ENCODE results near the gene CNKSR1.

The CNKSR1 gene

DNA sequence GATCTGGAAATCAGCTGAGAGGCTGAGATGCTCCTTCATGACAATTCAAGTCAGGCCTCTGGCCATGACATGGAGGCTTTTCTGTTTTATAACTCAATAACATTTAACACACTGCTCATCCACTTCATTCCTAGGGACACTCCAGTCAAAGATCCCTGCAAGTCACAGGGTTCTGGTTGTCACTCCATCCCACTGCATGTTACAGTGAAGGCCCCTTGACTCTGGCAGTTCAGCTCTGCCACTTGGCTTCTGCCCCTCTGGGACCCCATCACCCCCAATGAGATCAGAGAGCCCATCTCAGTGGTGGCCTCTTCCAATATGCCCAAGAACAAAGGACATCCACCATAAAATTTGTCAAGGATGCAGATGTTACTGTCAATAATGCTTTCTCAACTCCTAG is 28.4 kb upstream of the CNKSR1 start:
- Histone ChIP-seq H3K27ac (ENCODE audit: low read depth, low read length) (no peak overlapping the region), H2AFZ (ENCODE audit: low read length, unreplicated experiment) (no peak overlapping the region), H3K36me3 (ENCODE audit: insufficient read depth, low read length) (no peaks in the 10 kb centered on the region), H3K4me3 (ENCODE audit: low read depth, low read length) (no peak overlapping the region), H3K27me3 (ENCODE audit: insufficient read depth, low read length) (0 out of 2 replicates have a peak, but pooled peaks cover 4% of the 10 kb centered on the region), H3K4me1 (ENCODE audit: control insufficient read depth, insufficient read depth, low read length, unreplicated experiment) (no peaks in the 10 kb centered on the region), H3K79me2 (ENCODE audit: control insufficient read depth, insufficient read depth, low read length, unreplicated experiment) (no peaks in the 10 kb centered on the region)

DNA sequence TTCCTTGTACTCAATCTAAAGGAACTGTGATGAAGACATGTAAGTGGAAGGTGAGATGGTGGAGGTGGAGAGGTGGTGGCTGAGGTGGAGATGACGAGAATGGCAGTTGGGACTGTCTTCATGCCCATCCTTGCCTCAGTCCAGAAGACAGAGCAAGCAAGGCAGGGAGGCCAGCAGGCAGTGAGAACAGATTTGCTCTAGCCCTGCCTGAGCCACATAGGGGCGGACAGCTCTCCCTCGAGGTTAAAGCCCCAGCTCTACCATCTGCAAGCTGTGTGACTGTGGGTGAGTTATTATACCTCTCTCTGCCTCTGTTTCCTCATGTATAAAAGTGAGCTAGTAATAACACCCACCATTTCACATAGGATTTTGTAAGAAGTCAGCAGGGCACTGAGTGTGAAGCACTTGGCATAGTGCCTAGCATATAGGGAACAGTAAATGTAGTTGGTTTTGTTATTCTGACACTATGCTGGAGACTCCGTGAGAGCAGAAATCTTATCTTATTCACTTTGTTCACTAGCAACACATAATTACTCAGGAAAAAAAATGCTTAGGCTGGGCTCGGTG is 23.2 kb upstream of the CNKSR1 start:
- H3K36me3 ChIP-seq (ENCODE audit: insufficient read depth, low read length): no peaks in the 10 kb centered on the region
- H3K79me2 ChIP-seq (ENCODE audit: control insufficient read depth, insufficient read depth, low read length, unreplicated experiment): no peaks in the 10 kb centered on the region
- H3K4me3 ChIP-seq (ENCODE audit: low read depth, low read length): no peak overlapping the region
- no peak overlapping the region for H2AFZ ChIP-seq (ENCODE audit: low read length, unreplicated experiment)
- peaks cover 6% of the 10 kb centered on the region for H3K4me1 ChIP-seq (ENCODE audit: control insufficient read depth, insufficient read depth, low read length, unreplicated experiment)
- H3K27me3 ChIP-seq (ENCODE audit: insufficient read depth, low read length): 0 out of 2 replicates have a peak, but pooled peaks cover 4% of the 10 kb centered on the region
- H3K27ac ChIP-seq (ENCODE audit: low read depth, low read length): no peak overlapping the region

DNA sequence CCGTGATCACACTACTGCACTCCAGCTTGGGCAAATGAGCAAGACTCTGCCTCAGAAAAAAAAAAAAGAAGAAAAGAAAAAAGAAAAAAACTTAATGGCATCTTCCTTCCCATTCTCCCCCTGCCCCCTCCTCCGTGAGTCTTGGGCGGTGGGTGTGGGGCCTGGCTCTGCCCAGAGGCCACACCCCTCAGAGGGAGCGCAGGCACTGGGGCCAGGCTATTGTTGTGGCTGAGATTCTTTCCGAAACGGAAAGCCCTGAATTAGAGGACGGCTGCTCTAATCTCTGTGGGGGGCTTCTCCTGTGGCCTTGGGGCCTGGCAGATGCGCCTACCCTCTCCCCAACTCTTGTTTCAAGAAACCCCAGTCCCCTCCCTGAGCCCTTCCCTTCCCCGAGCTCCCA is 22.5 kb upstream of the CNKSR1 start:
- Histone ChIP-seq H3K36me3 (ENCODE audit: insufficient read depth, low read length) (no peaks in the 10 kb centered on the region), H2AFZ (ENCODE audit: low read length, unreplicated experiment) (no peak overlapping the region), H3K27me3 (ENCODE audit: insufficient read depth, low read length) (0 out of 2 replicates have a peak, but pooled peaks cover 4% of the 10 kb centered on the region)

DNA sequence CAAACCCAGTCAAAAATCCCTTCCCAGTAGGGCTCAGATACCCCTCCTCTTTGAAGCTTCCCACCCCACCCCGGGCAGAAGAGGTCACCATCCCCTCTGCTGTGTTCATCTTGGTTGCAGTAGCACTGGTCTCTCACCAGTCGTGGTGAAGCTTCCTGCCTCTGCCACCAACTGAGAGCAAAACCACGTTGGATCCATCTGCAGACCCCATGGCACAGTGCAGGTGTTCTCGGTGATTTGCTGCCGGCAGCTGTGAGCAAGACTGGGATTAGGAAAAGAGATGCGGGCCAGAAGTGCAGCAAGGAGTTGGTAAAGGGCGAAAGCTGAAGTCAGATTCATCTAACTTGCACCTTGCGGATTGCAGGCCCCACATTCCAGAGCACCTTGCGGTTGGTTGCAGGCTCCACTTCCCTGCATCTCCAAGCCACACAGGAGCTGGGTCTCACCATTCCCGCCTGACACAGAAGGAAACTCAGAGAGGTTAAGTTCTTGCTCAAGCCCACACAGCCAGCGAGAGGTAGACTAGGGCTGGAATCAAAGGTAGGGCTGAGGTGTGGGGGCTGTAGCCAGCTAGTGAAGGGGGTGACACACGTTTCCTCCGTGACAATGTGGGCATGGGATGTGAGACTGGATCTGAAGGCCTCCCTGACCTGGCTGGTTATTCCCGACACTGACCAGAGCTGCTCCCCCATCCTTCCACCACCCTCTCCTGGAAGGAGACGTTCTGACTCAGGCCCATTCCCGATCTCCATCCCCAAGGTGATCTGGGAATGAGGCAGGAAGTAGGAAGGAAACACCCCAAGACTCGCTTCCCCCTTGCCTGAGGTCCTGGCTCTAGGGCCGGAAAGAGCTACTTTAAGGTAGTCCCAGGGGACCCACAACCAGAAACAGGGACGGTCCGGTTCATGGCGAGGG is 21.7 kb upstream of the CNKSR1 start:
- Histone ChIP-seq H3K27ac (ENCODE audit: low read depth, low read length) (no peak overlapping the region), H3K27me3 (ENCODE audit: insufficient read depth, low read length) (0 out of 2 replicates have a peak, but pooled peaks cover under 1% of the 10 kb centered on the region), H2AFZ (ENCODE audit: low read length, unreplicated experiment) (no peak overlapping the region), H3K36me3 (ENCODE audit: insufficient read depth, low read length) (no peaks in the 10 kb centered on the region), H3K4me1 (ENCODE audit: control insufficient read depth, insufficient read depth, low read length, unreplicated experiment) (peaks cover 7% of the 10 kb centered on the region), H3K79me2 (ENCODE audit: control insufficient read depth, insufficient read depth, low read length, unreplicated experiment) (no peaks in the 10 kb centered on the region), H3K4me3 (ENCODE audit: low read depth, low read length) (no peak overlapping the region)

More for the DNA sequence above, 22.5 kb upstream of the CNKSR1 start:
- peaks cover 7% of the 10 kb centered on the region for H3K4me1 ChIP-seq (ENCODE audit: control insufficient read depth, insufficient read depth, low read length, unreplicated experiment)
- no peak overlapping the region for H3K27ac ChIP-seq (ENCODE audit: low read depth, low read length)
- no peaks in the 10 kb centered on the region for H3K79me2 ChIP-seq (ENCODE audit: control insufficient read depth, insufficient read depth, low read length, unreplicated experiment)
- H3K4me3 ChIP-seq (ENCODE audit: low read depth, low read length): no peak overlapping the region

DNA sequence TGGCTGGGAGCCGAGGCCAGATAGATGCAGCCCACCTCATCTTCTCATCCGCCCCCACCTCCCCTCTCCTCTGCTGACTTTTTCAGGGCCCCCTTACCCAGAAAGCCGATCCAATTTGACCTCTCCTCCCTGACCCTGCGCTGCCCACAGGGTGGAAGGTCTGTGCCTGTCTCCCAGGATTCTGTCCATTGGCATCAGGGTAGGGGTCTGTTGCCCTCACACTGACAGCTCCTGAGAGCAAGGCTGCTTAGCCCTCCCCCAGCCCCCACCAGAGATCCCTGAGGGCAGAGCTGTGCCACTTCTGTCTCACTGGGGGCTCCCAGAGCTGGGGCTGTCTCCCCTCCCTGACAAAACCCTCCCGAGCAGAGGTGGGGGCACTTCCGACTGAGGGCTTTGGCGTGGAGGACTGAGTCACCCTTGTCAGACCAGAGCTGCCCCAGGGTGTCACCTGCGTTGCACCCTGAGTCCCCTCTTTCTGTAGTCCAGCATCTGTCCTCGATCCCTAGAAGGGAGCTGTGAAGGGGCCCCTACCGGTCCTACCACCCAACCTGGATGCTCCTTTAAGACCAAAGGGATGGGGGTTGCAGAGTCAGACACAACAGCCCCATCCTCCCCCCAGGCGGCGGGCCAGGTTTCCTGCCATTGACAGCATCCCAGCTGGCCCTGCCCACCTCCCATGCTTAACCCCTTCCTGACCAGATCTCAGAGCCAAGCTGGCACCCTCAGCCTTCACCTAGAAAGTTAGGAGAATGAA is 20.8 kb upstream of the CNKSR1 start:
- no peak overlapping the region for H3K27ac ChIP-seq (ENCODE audit: low read depth, low read length)
- no peaks in the 10 kb centered on the region for H3K27me3 ChIP-seq (ENCODE audit: insufficient read depth, low read length)
- no peak overlapping the region for H3K4me3 ChIP-seq (ENCODE audit: low read depth, low read length)
- no peaks in the 10 kb centered on the region for H3K36me3 ChIP-seq (ENCODE audit: insufficient read depth, low read length)
- no peaks in the 10 kb centered on the region for H3K79me2 ChIP-seq (ENCODE audit: control insufficient read depth, insufficient read depth, low read length, unreplicated experiment)
- H3K4me1 ChIP-seq (ENCODE audit: control insufficient read depth, insufficient read depth, low read length, unreplicated experiment): peaks cover 11% of the 10 kb centered on the region
- no peak overlapping the region for H2AFZ ChIP-seq (ENCODE audit: low read length, unreplicated experiment)

DNA sequence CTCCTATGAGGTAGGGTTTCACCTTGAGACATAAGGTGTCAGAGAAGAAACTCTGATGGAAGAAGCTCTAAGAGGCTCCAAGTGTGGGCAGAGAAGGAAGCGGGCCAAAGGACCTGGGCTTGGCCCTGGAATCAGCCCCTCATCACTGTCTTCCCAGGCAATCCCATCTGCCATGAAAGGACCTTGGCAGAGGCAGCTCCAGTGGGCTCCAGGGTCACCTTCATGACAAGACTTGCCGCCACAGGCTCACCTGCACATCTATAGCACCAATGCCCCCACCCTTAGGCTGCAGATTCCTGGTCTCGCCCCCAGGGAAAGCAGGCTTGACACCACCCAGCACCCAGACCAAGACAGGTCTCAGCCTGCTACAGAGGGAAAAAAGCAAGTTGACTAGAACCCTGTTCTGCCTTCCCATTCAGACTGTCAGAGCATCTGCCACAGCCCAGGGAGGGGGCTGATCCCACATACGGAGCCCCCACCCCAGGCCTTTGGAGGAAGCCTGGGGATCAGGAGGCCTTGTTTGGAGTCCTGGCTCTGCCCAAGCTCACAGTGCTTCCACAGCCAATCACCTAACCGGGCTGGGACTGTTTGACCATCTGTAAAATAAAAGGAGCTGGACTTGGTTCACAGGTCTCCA is 18.9 kb upstream of the CNKSR1 start:
- Histone ChIP-seq H3K27me3 (ENCODE audit: insufficient read depth, low read length) (no peaks in the 10 kb centered on the region), H2AFZ (ENCODE audit: low read length, unreplicated experiment) (no peak overlapping the region), H3K27ac (ENCODE audit: low read depth, low read length) (no peak overlapping the region), H3K79me2 (ENCODE audit: control insufficient read depth, insufficient read depth, low read length, unreplicated experiment) (no peaks in the 10 kb centered on the region), H3K4me1 (ENCODE audit: control insufficient read depth, insufficient read depth, low read length, unreplicated experiment) (peaks cover 11% of the 10 kb centered on the region), H3K4me3 (ENCODE audit: low read depth, low read length) (no peak overlapping the region), H3K36me3 (ENCODE audit: insufficient read depth, low read length) (no peaks in the 10 kb centered on the region)

DNA sequence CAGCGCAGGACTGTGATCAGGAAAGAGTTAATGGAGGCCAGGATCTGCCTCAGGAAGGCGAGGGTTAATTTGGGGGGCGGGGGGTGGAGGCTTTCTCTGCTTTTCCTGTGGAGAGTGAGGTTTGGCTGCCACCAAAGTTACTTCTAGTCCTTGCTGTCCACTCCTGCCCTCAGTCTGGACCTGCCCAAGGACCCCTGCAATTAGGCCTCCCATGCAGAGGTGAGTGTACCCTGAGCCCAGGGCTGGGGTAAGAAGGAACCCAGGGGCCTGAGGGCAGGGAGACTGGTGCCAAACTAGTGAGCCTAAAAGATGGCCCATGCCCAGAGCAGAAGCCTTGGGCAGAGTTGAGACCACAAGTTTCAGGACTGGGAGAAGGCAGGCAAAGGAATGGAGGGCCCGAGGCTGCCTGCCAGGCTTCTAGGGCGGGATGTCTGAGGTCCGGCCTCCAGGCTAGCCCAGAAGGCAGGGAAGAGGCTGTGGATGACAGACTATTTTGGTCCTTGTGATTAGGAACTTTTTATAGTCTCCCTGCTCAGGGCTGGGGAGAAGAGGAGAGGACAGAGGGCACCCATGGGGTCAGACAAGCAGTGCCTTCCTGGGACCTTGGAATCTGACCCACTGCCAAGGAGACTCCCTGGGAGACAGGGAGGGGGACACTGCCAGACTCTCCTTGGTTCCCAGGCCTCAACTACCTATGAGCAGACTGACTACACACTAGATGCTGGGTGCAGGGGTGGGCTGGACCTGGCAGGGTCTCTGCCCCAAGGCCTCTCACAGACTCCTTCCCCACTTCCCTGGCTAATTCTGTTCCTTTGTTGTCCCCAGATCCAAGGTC is 18.2 kb upstream of the CNKSR1 start, which contains the start of gene FAM110D:
FAM110D (plus strand) TSS at position 172 of the 835 bp plus-strand sequence. CDS start 2,213 bp downstream, outside the sequence.
- H3K4me1 ChIP-seq (ENCODE audit: control insufficient read depth, insufficient read depth, low read length, unreplicated experiment): peaks cover 11% of the 10 kb centered on the region
- H2AFZ ChIP-seq (ENCODE audit: low read length, unreplicated experiment): no peak within 1 kb of the TSS
- no peaks in the 10 kb centered on the region for H3K79me2 ChIP-seq (ENCODE audit: control insufficient read depth, insufficient read depth, low read length, unreplicated experiment)
- no peak within 1 kb of the TSS for H3K4me3 ChIP-seq (ENCODE audit: low read depth, low read length)
- peaks cover 4% of the 10 kb centered on the region; the same call in 1 of the 2 replicates for H3K27me3 ChIP-seq (ENCODE audit: insufficient read depth, low read length)
- H3K36me3 ChIP-seq (ENCODE audit: insufficient read depth, low read length): no peaks in the 10 kb centered on the region
- H3K27ac ChIP-seq (ENCODE audit: low read depth, low read length): no peak within 1 kb of the TSS

DNA sequence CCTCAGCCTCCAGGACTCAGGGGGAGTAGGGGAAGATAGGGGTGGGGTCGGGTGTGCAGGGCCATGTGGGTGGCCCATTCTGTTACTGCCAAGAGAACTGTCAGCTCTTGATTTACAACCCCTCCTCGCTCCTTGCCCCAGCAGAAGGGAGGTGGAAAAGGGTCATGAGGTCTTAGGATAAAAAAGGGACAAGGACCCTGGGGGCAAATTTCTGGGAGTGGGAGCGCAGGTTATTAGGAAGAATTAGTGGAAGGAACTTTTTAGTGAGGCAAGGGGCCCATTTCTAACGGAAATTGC is 17.6 kb upstream of the CNKSR1 start:
- no peak overlapping the region for H2AFZ ChIP-seq (ENCODE audit: low read length, unreplicated experiment)
- no peak overlapping the region for H3K27ac ChIP-seq (ENCODE audit: low read depth, low read length)
- no peak overlapping the region for H3K4me3 ChIP-seq (ENCODE audit: low read depth, low read length)
- peaks cover 11% of the 10 kb centered on the region for H3K4me1 ChIP-seq (ENCODE audit: control insufficient read depth, insufficient read depth, low read length, unreplicated experiment)
- peaks cover 4% of the 10 kb centered on the region; the same call in 1 of the 2 replicates for H3K27me3 ChIP-seq (ENCODE audit: insufficient read depth, low read length)
- H3K36me3 ChIP-seq (ENCODE audit: insufficient read depth, low read length): no peaks in the 10 kb centered on the region
- no peaks in the 10 kb centered on the region for H3K79me2 ChIP-seq (ENCODE audit: control insufficient read depth, insufficient read depth, low read length, unreplicated experiment)

DNA sequence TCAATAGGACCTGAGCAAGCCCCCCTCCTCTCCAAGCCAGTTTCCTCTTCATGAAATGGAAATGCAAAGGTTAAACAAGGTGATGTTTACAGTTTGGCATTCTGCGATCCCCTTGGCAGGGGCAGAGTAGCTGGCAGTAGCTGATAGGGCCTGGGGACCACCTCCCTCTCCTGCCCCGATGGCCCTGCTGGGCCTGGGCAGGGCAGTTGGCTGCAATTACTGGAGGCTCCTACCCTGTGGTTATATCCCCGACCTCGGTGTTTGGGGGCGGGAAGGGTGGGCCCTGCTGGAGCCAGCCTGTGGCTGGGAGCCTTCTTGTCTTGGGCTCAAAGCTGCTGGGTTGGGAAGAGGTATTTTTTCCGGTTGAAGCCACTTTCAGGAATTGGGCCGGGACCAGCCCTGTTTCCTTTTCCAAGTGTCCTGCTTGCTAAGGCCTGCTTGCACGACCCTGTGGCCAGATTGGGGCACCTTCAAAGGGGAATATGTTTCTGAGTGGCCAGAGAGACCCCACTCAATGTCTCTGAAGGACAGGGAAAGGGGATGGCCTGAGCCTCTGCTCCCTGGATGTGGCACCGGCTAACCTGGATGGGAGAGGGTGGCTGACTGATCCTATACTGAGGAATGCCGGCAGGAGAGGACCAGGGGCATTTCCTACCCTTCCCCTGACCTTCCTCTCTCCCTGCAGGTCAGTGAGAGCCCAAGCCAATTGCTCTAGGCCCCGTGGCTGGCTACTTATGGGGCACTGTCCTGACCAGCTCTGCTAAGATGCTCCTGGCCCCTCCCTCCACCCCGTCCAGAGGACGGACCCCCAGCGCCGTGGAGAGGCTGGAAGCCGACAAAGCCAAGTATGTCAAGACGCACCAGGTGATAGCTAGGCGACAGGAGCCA is 16.5 kb upstream of the CNKSR1 start:
- Histone ChIP-seq H2AFZ (ENCODE audit: low read length, unreplicated experiment) (peak overlapping the region; percentile 98), H3K79me2 (ENCODE audit: control insufficient read depth, insufficient read depth, low read length, unreplicated experiment) (no peaks in the 10 kb centered on the region), H3K4me3 (ENCODE audit: low read depth, low read length) (peak overlapping the region; percentile 85), H3K36me3 (ENCODE audit: insufficient read depth, low read length) (no peaks in the 10 kb centered on the region), H3K4me1 (ENCODE audit: control insufficient read depth, insufficient read depth, low read length, unreplicated experiment) (peaks cover 11% of the 10 kb centered on the region), H3K27me3 (ENCODE audit: insufficient read depth, low read length) (peaks cover 4% of the 10 kb centered on the region; the same call in 1 of the 2 replicates), H3K27ac (ENCODE audit: low read depth, low read length) (no peak overlapping the region)

All from ACC112 (cell line).